ENCODE measurements around the gene AXL. TPM values are rescaled to one million over a fixed set of nuclear protein-coding genes. Genes with fewer than 3 reads are reported as not detected.
"Not testable (repeated sequence)": the region's sequence is repeated elsewhere in the genome, so short reads cannot be mapped to it uniquely, and the experiment has no call there.

Gene AXL
- total RNA-seq, 1 donor from 2014 or later = 4.0 TPM

- no peak for ATAC-seq
Measured at GRCh38 chr19:41276231-41276630, 57.2 kb downstream of the AXL start.

- no peak for ATAC-seq
Measured at GRCh38 chr19:41278478-41278877, 59.5 kb downstream of the AXL start.

GRCh38 chr19:41288673-41289530 lies 69.9 kb downstream of the AXL start:
- no peak for ATAC-seq

- not testable (repeated sequence) for ATAC-seq
Measured at GRCh38 chr19:41289814-41290213, 70.8 kb downstream of the AXL start.

- no peak for ATAC-seq
Measured at GRCh38 chr19:41294393-41294792, 75.4 kb downstream of the AXL start.

- no peak for ATAC-seq
Measured at GRCh38 chr19:41295499-41295898, 76.5 kb downstream of the AXL start.

- peak; percentile 61 for ATAC-seq
Measured at GRCh38 chr19:41296433-41296871, 77.4 kb downstream of the AXL start.

- ATAC-seq = peak; percentile 24
Measured at GRCh38 chr19:41297628-41298347, 78.8 kb downstream of the AXL start.

- no peak for ATAC-seq
Measured at GRCh38 chr19:41298348-41298964, 79.4 kb downstream of the AXL start.

GRCh38 chr19:41299046-41299754 lies 80.2 kb downstream of the AXL start:
- no peak for ATAC-seq

- no peak for ATAC-seq
Measured at GRCh38 chr19:41299755-41300089, 80.7 kb downstream of the AXL start.

- no peak for ATAC-seq
Measured at GRCh38 chr19:41300555-41300954, 81.5 kb downstream of the AXL start.

GRCh38 chr19:41302624-41303351 lies 83.8 kb downstream of the AXL start:
- peak; percentile 14 for ATAC-seq

GRCh38 chr19:41303954-41304353 lies 84.9 kb downstream of the AXL start:
- no peak for ATAC-seq

- no peak for ATAC-seq
Measured at GRCh38 chr19:41304706-41305483, 85.9 kb downstream of the AXL start.

GRCh38 chr19:41305927-41306793 lies 87.1 kb downstream of the AXL start:
- ATAC-seq = no peak

GRCh38 chr19:41307090-41307875 lies 88.3 kb downstream of the AXL start:
- no peak for ATAC-seq

GRCh38 chr19:41307954-41308449 lies 89.0 kb downstream of the AXL start:
- ATAC-seq = no peak
